ENCODE results near the gene NEK4. TPM values are rescaled to one million over a fixed set of nuclear protein-coding genes. Genes with fewer than 3 reads are reported as not detected.

The NEK4 gene
- polyA plus RNA-seq, 1 donor (not counting 4 experiments of a cell fraction or from before 2014, with no cell fraction given) = 13.6 TPM

GRCh38 chr3:52663098-52663497, 107.6 kb downstream of the NEK4 start:
- H3K4me2 ChIP-seq (ENCODE audit: control insufficient read depth, extremely low read depth, insufficient read depth, low read depth, low read length) = no peak overlapping the region
- no peaks in the 10 kb centered on the region for H3K27me3 ChIP-seq (ENCODE audit: control insufficient read depth, extremely low read depth, insufficient read depth, low read length)
- no peak overlapping the region for H3K4me3 ChIP-seq (ENCODE audit: control insufficient read depth in 2 of 3, extremely low read depth in 1 of 3, insufficient read depth in 2 of 3, low read depth in 1 of 3, low read length in 3 of 3)
- H3K9me1 ChIP-seq (ENCODE audit: control insufficient read depth, extremely low read depth, insufficient read depth, low read length) = no peaks in the 10 kb centered on the region
- no peaks in the 10 kb centered on the region for H3K4me1 ChIP-seq (ENCODE audit: control insufficient read depth, extremely low read depth, insufficient read depth, low read length)
- no peaks in the 10 kb centered on the region for H3K79me2 ChIP-seq (ENCODE audit: control insufficient read depth, insufficient read depth, low read length)
- H3K9ac ChIP-seq (ENCODE audit: control insufficient read depth, extremely low read depth, insufficient read depth, low read length) = no peak overlapping the region
- H4K20me1 ChIP-seq (ENCODE audit: control insufficient read depth, extremely low read depth, insufficient read depth, low read length) = no peaks in the 10 kb centered on the region
- TF ChIP-seq, protein P1, sequence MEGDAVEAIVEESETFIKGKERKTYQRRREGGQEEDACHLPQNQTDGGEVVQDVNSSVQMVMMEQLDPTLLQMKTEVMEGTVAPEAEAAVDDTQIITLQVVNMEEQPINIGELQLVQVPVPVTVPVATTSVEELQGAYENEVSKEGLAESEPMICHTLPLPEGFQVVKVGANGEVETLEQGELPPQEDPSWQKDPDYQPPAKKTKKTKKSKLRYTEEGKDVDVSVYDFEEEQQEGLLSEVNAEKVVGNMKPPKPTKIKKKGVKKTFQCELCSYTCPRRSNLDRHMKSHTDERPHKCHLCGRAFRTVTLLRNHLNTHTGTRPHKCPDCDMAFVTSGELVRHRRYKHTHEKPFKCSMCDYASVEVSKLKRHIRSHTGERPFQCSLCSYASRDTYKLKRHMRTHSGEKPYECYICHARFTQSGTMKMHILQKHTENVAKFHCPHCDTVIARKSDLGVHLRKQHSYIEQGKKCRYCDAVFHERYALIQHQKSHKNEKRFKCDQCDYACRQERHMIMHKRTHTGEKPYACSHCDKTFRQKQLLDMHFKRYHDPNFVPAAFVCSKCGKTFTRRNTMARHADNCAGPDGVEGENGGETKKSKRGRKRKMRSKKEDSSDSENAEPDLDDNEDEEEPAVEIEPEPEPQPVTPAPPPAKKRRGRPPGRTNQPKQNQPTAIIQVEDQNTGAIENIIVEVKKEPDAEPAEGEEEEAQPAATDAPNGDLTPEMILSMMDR (optimal IDR thresholded peaks at IDR 0.05 in 1 of 3, IDR thresholded peaks at IDR 0.05 in 1 of 3, conservative IDR thresholded peaks at IDR 0.05 in 1 of 3; ENCODE audit: extremely low read depth in 1 of 3, insufficient read depth in 2 of 3, low read length in 3 of 3) = no peak
- no peak for TF ChIP-seq EZH2 (IDR thresholded peaks at IDR 0.05; ENCODE audit: low read length)
- no peak for DNase-seq (ENCODE audit: low read depth, low spot score)
- no peaks in the 10 kb centered on the region for H3K9me3 ChIP-seq (ENCODE audit: control insufficient read depth, low read depth, low read length)
- H3K36me3 ChIP-seq (ENCODE audit: control insufficient read depth in 2 of 2, extremely low read depth in 1 of 2, insufficient read depth in 2 of 2, low read length in 2 of 2) = peaks cover 16 to 21% of the 10 kb centered on the region in 2 experiments
- H3K27ac ChIP-seq (ENCODE audit: control insufficient read depth, insufficient read depth, low read length) = no peak overlapping the region
- dilution Hi-C loops (cut with MboI; ENCODE audit: extremely low pct_ligation_motif_present, low sequenced_read_pairs) = no loop called here
- H2AFZ ChIP-seq (ENCODE audit: control insufficient read depth, low read length) = no peak overlapping the region
- FAIRE-seq = no peak

- Histone ChIP-seq H3K36me3 (ENCODE audit: control insufficient read depth in 2 of 2, extremely low read depth in 1 of 2, insufficient read depth in 2 of 2, low read length in 2 of 2) (peaks cover 14 to 19% of the 10 kb centered on the region in 2 experiments), H3K9me3 (ENCODE audit: control insufficient read depth, low read depth, low read length) (no peaks in the 10 kb centered on the region), H3K27me3 (ENCODE audit: control insufficient read depth, extremely low read depth, insufficient read depth, low read length) (no peaks in the 10 kb centered on the region), H3K9ac (ENCODE audit: control insufficient read depth, extremely low read depth, insufficient read depth, low read length) (no peak overlapping the region), H3K4me2 (ENCODE audit: control insufficient read depth, extremely low read depth, insufficient read depth, low read depth, low read length) (no peak overlapping the region), H4K20me1 (ENCODE audit: control insufficient read depth, extremely low read depth, insufficient read depth, low read length) (no peaks in the 10 kb centered on the region), H3K4me3 (ENCODE audit: control insufficient read depth in 2 of 3, extremely low read depth in 1 of 3, insufficient read depth in 2 of 3, low read depth in 1 of 3, low read length in 3 of 3) (no peak overlapping the region), H3K9me1 (ENCODE audit: control insufficient read depth, extremely low read depth, insufficient read depth, low read length) (no peaks in the 10 kb centered on the region), H3K27ac (ENCODE audit: control insufficient read depth, insufficient read depth, low read length) (no peak overlapping the region), H3K4me1 (ENCODE audit: control insufficient read depth, extremely low read depth, insufficient read depth, low read length) (no peaks in the 10 kb centered on the region), H3K79me2 (ENCODE audit: control insufficient read depth, insufficient read depth, low read length) (no peaks in the 10 kb centered on the region), H2AFZ (ENCODE audit: control insufficient read depth, low read length) (no peak overlapping the region)
- no peak for DNase-seq (ENCODE audit: low read depth, low spot score)
- no peak for FAIRE-seq
- TF ChIP-seq EZH2 (IDR thresholded peaks at IDR 0.05; ENCODE audit: low read length) = no peak
- TF ChIP-seq, protein P1 (optimal IDR thresholded peaks at IDR 0.05 in 1 of 3, IDR thresholded peaks at IDR 0.05 in 1 of 3, conservative IDR thresholded peaks at IDR 0.05 in 1 of 3; ENCODE audit: extremely low read depth in 1 of 3, insufficient read depth in 2 of 3, low read length in 3 of 3) = no peak
- dilution Hi-C loops (cut with MboI; ENCODE audit: extremely low pct_ligation_motif_present, low sequenced_read_pairs) = no loop called here
These were observed 110.7 kb downstream of the NEK4 start for GRCh38 chr3:52660046-52660445.

Small RNAs within 50 kb of the gene (small RNA-seq; reads per million reads assigned to genes)
- gene AC006254.2 (ENCODE audit: insufficient read length in 3 of 3, low read depth in 3 of 3, low replicate concordance in 1 of 3) (0 reads per million in 3 experiments), gene RF00569 (ENCODE audit: insufficient read length in 3 of 3, low read depth in 3 of 3, low replicate concordance in 1 of 3) (117 to 1,353 (median 670) reads per million in 3 experiments), gene RF01183 (ENCODE audit: insufficient read length in 3 of 3, low read depth in 3 of 3, low replicate concordance in 1 of 3) (0 reads per million in 3 experiments), gene SNORD19 (ENCODE audit: insufficient read length in 3 of 3, low read depth in 3 of 3, low replicate concordance in 1 of 3) (0 reads per million in 3 experiments), gene SNORD19B (ENCODE audit: insufficient read length in 3 of 3, low read depth in 3 of 3, low replicate concordance in 1 of 3) (0 reads per million in 3 experiments), gene SNORD69 (ENCODE audit: insufficient read length in 3 of 3, low read depth in 3 of 3, low replicate concordance in 1 of 3) (12.3 to 452 (median 435) reads per million in 3 experiments)

Other genes with a start within 250 kb of the NEK4 start
- gene NT5DC2, start 237.1 kb downstream of the NEK4 start, polyA plus RNA-seq = 54.7 to 63.3 TPM (median 55.0 TPM) in 3 replicates
- 20.0 to 28.0 TPM (median 26.0 TPM) in 3 replicates for gene UQCC5, start 234.3 kb downstream of the NEK4 start, polyA plus RNA-seq
- 20.3 to 26.0 TPM (median 25.7 TPM) in 3 replicates for gene PBRM1, start 85.0 kb downstream of the NEK4 start, polyA plus RNA-seq
- 65.7 to 128 TPM (median 77.4 TPM) in 3 replicates for gene GNL3, start 84.9 kb downstream of the NEK4 start, polyA plus RNA-seq
- gene GLT8D1, start 65.1 kb downstream of the NEK4 start, polyA plus RNA-seq = 52.6 to 66.4 TPM (median 54.0 TPM) in 3 replicates
- 99.4 to 142 TPM (median 140 TPM) in 3 replicates for gene SPCS1, start 64.8 kb downstream of the NEK4 start, polyA plus RNA-seq
- not detected in 3 replicates for gene ITIH1, start 6.7 kb upstream of the NEK4 start, polyA plus RNA-seq
- gene ITIH3, start 23.9 kb upstream of the NEK4 start, polyA plus RNA-seq = not detected in 3 replicates
- gene ITIH4, start 59.7 kb upstream of the NEK4 start, polyA plus RNA-seq = 1.3 to 4.1 TPM (median 1.4 TPM) in 3 replicates
- gene MUSTN1, start 64.1 kb upstream of the NEK4 start, polyA plus RNA-seq = 0.24 TPM in 1 of 3 replicates, not detected in the others
- 8.2 to 10.2 TPM (median 8.3 TPM) in 3 replicates for gene STIMATE, start 126.6 kb upstream of the NEK4 start, polyA plus RNA-seq